SU-DHL-6 (cell line): ENCODE measurements around the gene RFTN2.

Source experiments
- H2AFZ ChIP-seq: fragments of 200-600 bp; sonication (generic); 2 replicates; pipeline ENCODE4 v1.6.1; 2014; ENCODE audit warnings: low read depth, mild to moderate bottlenecking, moderate library complexity, mixed read lengths, antibody characterized with exemption, low read length; ENCODE audit not compliant: severe bottlenecking
- H3F3A ChIP-seq: fragments of 200-600 bp; shearing (Covaris generic); 2 replicates; pipeline ENCODE4 v1.6.0; 2016; ENCODE audit warnings: antibody characterized with exemption, mild to moderate bottlenecking; ENCODE audit not compliant: insufficient read depth
- H3K27ac ChIP-seq: fragments of 200-600 bp; sonication (generic); 2 replicates; pipeline ENCODE4 v1.5.1; 2016; ENCODE audit warnings: low read depth, mild to moderate bottlenecking, low read length, moderate library complexity, mixed read lengths
- H3K27me3 ChIP-seq: fragments of 200-600 bp; sonication (generic), shearing (Covaris generic); 2 replicates; pipeline ENCODE4 v1.6.0; 2014; ENCODE audit warnings: mild to moderate bottlenecking, low read length
- H3K36me3 ChIP-seq: fragments of 200-600 bp; sonication (generic); 2 replicates; pipeline ENCODE4 v1.6.1; 2014; ENCODE audit warnings: mild to moderate bottlenecking, low read length, mixed read lengths
- H3K4me2 ChIP-seq: fragments of 300-600, 200-600 bp; shearing (Covaris generic), sonication (generic); 2 replicates; pipeline ENCODE4 v1.6.0; 2014; ENCODE audit warnings: low read length, low read depth, mild to moderate bottlenecking; ENCODE audit not compliant: poor library complexity, severe bottlenecking
- H3K4me3 ChIP-seq: fragments of 200-600 bp; sonication (generic); 2 replicates; pipeline ENCODE4 v1.5.1; 2014; ENCODE audit warnings: antibody characterized with exemption, low read length, mild to moderate bottlenecking, mixed read lengths; ENCODE audit not compliant: insufficient read depth, poor library complexity, severe bottlenecking
- H3K79me2 ChIP-seq: fragments of 200-600 bp; sonication (generic); 2 replicates; pipeline ENCODE4 v1.6.1; 2014; ENCODE audit warnings: mild to moderate bottlenecking, low read length, moderate library complexity; ENCODE audit not compliant: insufficient read depth
- H3K9ac ChIP-seq: fragments of 200-600 bp; sonication (generic); 2 replicates; pipeline ENCODE4 v1.7.0; 2014; ENCODE audit warnings: mild to moderate bottlenecking, low read length
- H3K9me2 ChIP-seq: fragments of 200-600 bp; sonication (generic); replicated peaks from 2 replicates; pipeline ENCODE4 v1.6.1; 2014; ENCODE audit warnings: low read length; ENCODE audit not compliant: insufficient read depth
- H3K9me3 ChIP-seq: fragments of 200-600 bp; sonication (generic); 2 replicates; pipeline ENCODE4 v1.6.1; 2014; ENCODE audit warnings: low read length, mixed read lengths; ENCODE audit not compliant: insufficient read depth
- H4K20me1 ChIP-seq: fragments of 200-600 bp; sonication (generic); 2 replicates; pipeline ENCODE4 v1.6.1; 2014; ENCODE audit warnings: low read depth, mild to moderate bottlenecking, antibody characterized with exemption, low read length, moderate library complexity, mixed read lengths
- EZH2phosphoT487 ChIP-seq: fragments of 200-600 bp; sonication (generic), shearing (Covaris generic); conservative IDR thresholded peaks from 2 replicates; pipeline ENCODE4 v1.6.1; 2018; ENCODE audit warnings: mild to moderate bottlenecking, antibody characterized with exemption, low read length, moderate library complexity, mixed read lengths
- TF ChIP-seq, protein P1 (sequence below): fragments of 200-600 bp; sonication (generic); IDR thresholded peaks from one replicate; pipeline ENCODE4 v1.5.1; 2017; ENCODE audit warnings: antibody characterized with exemption, mild to moderate bottlenecking, low read length, moderate library complexity; ENCODE audit not compliant: insufficient read depth, poor library complexity, severe bottlenecking

RFTN2 gene

GRCh38 chr2:197620133-197620532, 55.3 kb downstream of the RFTN2 start:
- Histone ChIP-seq H2AFZ (no peak overlapping the region), H3K4me2 (no peak overlapping the region), H3K27ac (no peak overlapping the region), H3K79me2 (no peaks in the 10 kb centered on the region), H3K9me2 (no peaks in the 10 kb centered on the region), H3K27me3 (no peaks in the 10 kb centered on the region), H3K4me3 (no peak overlapping the region), H4K20me1 (no peaks in the 10 kb centered on the region), H3F3A (no peaks in the 10 kb centered on the region), H3K9me3 (no peaks in the 10 kb centered on the region), H3K9ac (no peak overlapping the region), H3K36me3 (no peaks in the 10 kb centered on the region)
- no peak for TF ChIP-seq EZH2phosphoT487
- TF ChIP-seq, protein P1, sequence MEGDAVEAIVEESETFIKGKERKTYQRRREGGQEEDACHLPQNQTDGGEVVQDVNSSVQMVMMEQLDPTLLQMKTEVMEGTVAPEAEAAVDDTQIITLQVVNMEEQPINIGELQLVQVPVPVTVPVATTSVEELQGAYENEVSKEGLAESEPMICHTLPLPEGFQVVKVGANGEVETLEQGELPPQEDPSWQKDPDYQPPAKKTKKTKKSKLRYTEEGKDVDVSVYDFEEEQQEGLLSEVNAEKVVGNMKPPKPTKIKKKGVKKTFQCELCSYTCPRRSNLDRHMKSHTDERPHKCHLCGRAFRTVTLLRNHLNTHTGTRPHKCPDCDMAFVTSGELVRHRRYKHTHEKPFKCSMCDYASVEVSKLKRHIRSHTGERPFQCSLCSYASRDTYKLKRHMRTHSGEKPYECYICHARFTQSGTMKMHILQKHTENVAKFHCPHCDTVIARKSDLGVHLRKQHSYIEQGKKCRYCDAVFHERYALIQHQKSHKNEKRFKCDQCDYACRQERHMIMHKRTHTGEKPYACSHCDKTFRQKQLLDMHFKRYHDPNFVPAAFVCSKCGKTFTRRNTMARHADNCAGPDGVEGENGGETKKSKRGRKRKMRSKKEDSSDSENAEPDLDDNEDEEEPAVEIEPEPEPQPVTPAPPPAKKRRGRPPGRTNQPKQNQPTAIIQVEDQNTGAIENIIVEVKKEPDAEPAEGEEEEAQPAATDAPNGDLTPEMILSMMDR = no peak

- H3F3A ChIP-seq = no peaks in the 10 kb centered on the region
- H3K27ac ChIP-seq = no peak overlapping the region
- no peaks in the 10 kb centered on the region for H3K79me2 ChIP-seq
- H3K4me2 ChIP-seq = no peak overlapping the region
- no peak overlapping the region for H2AFZ ChIP-seq
- H3K36me3 ChIP-seq = no peaks in the 10 kb centered on the region
- H3K4me3 ChIP-seq = no peak overlapping the region
- no peak overlapping the region for H3K9ac ChIP-seq
- H3K27me3 ChIP-seq = no peaks in the 10 kb centered on the region
- no peaks in the 10 kb centered on the region for H4K20me1 ChIP-seq
- H3K9me3 ChIP-seq = no peaks in the 10 kb centered on the region
- no peaks in the 10 kb centered on the region for H3K9me2 ChIP-seq
- TF ChIP-seq EZH2phosphoT487 = no peak
- TF ChIP-seq, protein P1 = no peak
These were observed 60.3 kb downstream of the RFTN2 start for GRCh38 chr2:197615016-197615652.

GRCh38 chr2:197614532-197614931, 60.9 kb downstream of the RFTN2 start:
- H3F3A ChIP-seq = no peaks in the 10 kb centered on the region
- TF ChIP-seq, protein P1 = no peak

More at GRCh38 chr2:197614532-197614931, 60.9 kb downstream of the RFTN2 start:
- Histone ChIP-seq H3K27ac (no peak overlapping the region), H2AFZ (no peak overlapping the region), H3K27me3 (no peaks in the 10 kb centered on the region), H3K4me2 (no peak overlapping the region), H3K36me3 (no peaks in the 10 kb centered on the region), H3K9me3 (no peaks in the 10 kb centered on the region), H4K20me1 (no peaks in the 10 kb centered on the region), H3K9me2 (no peaks in the 10 kb centered on the region), H3K9ac (no peak overlapping the region), H3K79me2 (no peaks in the 10 kb centered on the region), H3K4me3 (no peak overlapping the region)
